ENCODE data around the gene TMPRSS9.

The TMPRSS9 gene

DNA sequence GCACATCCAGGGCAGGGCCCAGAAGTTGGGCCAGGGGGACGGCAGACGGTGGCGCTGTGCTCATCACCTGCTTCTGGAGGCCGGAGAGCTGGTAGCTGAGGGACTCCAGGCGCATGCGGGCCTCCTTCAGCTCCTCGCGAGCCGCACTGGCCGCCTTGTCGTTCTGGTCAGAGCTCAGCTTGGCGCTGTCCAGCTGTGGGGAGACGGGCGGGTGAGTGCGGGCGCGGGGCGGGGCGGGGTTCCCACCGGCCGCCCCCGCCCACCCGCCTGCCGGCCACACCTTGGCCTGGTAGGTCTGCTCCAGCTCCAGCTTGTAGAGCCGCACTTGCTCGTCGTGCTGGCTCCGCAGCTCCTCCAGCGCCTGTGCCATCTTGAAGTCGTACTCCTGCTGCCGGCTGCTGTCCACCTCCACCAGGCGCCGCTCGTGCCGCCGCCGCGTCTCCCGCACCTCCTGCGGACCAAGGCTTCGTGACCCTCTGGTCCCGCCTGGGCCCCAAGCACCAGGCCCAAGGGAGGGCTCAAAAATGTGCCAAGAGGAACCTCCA, 74.7 kb downstream of the TMPRSS9 start:
- DNase-seq (ENCODE audit: low read depth, low spot score), result no peak

- DNase-seq (ENCODE audit: low read depth, low spot score), result no peak
These were observed 76.3 kb downstream of the TMPRSS9 start for GRCh38 chr19:2436384-2436783.

- DNase-seq (ENCODE audit: low read depth, low spot score), result no peak
These were observed 76.9 kb downstream of the TMPRSS9 start for GRCh38 chr19:2436926-2437325.

DNA sequence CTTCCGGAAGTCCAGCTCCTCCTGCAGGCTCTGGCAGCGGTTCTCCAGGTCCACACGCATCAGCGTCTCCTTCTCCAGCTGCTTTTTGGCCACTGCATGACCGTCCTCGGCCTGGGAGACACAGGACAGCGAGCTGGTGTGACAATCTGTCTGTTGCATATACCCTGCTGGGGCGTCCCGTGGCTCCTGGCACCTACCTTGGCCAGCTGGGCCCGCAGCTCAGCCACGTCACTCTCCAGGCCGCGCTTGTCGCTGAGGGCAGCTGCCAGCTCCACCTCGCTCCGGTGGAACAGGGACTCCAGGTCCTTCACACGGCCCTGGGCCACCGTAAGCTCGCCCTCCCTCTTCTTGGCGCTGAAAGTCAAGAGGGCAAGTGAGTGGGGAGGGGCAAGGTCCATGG, 78.1 kb downstream of the TMPRSS9 start:
- no peak for DNase-seq (ENCODE audit: low read depth, low spot score)

DNA sequence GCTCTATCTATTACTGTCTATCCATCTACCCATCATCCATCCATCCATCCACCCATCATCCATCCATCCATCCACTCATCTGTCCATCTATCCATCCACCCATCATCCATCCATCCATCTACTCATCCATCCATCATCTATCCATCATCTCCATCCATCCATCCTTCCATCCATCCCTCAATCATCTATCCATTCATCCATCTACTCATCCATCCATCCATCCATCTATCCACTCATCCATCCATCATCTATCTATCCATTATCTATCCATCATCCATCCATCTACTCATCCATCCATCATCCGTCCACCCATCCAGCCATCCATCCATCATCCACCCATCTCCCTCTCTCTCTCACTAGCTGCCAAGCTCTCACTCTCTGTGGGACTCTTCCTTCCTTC, 80.5 kb downstream of the TMPRSS9 start:
- DNase-seq (ENCODE audit: low read depth, low spot score), result no peak

GRCh38 chr19:2441096-2441752, 81.2 kb downstream of the TMPRSS9 start:
- no peak for DNase-seq (ENCODE audit: low read depth, low spot score)

GRCh38 chr19:2443116-2443784, 83.2 kb downstream of the TMPRSS9 start:
- no peak for DNase-seq (ENCODE audit: low read depth, low spot score)

DNA sequence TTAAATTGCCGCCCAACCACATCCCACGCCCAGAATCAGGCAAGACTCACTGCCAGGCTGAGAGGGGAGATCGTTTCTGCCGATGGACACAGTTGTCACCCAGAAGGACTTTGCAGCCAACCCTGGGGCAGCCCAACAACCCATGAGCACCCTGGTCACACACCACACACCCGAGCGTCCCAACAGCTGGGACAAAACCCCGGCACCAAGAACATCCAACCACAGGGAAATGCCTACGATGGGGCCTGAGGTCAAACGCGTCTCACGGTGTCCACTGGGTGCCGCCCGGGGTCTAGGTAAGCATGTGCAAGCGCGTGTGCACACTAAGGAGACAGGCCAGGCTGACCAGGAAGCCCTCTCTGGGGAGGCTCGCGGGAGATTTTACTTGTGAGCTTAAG, 83.7 kb downstream of the TMPRSS9 start:
- no peak for DNase-seq (ENCODE audit: low read depth, low spot score)

DNA sequence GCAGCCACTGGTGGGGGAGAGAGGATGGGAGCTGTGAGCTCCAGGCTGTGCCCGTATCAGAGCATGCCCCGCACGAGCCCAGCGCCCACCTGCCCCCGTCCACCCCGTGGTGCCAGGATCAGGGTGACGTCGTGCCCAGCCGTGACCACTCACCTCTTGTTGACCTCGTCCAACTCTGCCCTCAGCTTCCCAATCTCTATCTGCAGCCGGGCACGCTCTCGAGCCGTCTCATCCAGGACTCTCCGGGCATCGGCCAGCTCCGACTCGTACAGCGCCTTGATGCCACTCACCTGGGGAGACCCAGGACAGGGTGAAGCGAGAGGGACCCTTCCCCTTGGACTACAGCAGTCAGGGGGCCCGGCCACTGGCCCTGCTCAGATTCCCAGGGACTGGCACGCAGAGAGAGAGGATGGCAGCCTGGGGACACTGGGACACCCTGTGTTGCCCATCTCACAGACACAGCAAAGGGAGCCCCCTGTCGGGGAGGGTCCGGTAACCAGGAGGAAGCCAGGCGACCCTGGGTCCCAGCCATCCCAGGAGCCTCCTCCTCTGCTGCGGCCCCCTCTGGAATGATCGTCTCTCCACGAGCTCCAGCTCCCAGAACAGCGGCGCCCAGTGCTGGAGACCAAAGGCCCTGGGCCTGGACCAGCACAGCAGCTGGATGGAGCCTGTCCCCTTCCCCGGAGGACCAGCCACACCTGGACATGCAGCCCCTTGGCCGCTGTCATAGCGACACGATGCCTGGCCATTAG, 84.4 kb downstream of the TMPRSS9 start:
- DNase-seq (ENCODE audit: low read depth, low spot score), result no peak

DNA sequence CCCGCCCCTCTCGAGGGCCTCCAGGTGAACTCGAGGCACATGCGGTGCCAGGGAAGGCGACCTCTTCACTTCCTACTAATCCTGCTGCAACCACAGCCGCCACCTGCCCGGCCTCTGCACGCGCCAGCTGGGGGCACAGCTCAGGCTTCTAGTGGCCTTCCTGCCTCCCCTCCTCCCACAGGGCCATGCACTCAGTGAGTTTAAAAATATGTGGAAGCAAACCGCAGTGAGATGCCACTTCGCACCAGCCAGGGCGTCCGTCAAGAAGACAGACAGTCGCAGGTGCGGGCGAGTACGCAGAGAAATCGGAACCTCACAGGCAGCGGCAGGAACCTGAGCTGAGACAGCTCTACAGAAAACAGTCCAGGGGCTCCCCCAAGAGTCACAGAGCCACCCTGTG, 86.3 kb downstream of the TMPRSS9 start:
- no peak for DNase-seq (ENCODE audit: low read depth, low spot score)

GRCh38 chr19:2449019-2449418, 89.0 kb downstream of the TMPRSS9 start:
- DNase-seq (ENCODE audit: low read depth, low spot score), result no peak

GRCh38 chr19:2451138-2451537, 91.1 kb downstream of the TMPRSS9 start:
- DNase-seq (ENCODE audit: low read depth, low spot score), result no peak

DNA sequence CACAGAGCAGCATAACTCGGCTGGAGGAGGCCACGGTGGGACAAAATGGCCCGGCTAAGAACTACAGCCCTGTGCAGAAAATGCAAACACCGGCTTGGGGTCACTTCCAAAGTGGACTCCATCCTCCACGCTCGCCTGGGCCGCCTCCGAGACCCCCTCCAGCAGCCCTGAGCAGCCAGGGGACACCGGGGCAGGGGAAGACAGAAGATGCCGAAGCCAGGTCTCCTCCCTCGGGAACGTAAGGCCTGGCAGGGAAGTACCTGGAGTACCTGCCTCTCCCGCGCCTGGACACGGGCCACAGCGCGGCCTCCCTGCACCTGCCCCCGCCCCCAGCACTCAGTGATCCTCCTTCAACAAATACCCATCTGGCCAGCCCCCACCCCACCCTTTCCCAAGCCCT, 91.7 kb downstream of the TMPRSS9 start:
- no peak for DNase-seq (ENCODE audit: low read depth, low spot score)

DNA sequence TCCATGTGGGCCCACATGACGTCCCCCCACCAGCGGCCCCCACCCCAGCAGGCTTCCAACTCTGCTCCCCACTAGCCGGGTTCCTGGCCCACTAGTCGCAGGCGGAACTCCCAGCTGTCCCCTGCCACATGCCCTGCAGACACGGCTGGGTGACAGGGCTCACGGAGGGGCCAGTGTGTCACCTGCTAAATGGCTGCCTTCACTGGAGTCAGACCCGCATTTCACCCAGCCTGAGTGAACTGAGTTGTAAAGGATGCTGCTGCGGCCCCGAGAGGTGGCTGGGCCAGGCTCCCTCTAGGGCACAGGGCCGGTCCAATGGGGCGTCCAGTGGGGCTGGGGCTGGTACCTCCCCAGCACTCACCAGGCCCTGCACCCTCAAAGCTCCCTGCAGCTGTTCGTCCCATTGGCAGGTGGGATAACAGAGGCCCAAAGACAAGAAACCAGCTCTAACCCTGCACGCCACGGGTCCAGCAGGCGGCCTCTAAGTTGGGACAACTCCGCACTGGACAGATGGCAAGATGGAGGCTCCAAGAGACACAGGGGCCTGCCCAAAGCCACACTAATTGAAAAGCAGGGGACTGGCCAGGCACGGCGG, 93.5 kb downstream of the TMPRSS9 start:
- DNase-seq (ENCODE audit: low read depth, low spot score), result no peak

DNA sequence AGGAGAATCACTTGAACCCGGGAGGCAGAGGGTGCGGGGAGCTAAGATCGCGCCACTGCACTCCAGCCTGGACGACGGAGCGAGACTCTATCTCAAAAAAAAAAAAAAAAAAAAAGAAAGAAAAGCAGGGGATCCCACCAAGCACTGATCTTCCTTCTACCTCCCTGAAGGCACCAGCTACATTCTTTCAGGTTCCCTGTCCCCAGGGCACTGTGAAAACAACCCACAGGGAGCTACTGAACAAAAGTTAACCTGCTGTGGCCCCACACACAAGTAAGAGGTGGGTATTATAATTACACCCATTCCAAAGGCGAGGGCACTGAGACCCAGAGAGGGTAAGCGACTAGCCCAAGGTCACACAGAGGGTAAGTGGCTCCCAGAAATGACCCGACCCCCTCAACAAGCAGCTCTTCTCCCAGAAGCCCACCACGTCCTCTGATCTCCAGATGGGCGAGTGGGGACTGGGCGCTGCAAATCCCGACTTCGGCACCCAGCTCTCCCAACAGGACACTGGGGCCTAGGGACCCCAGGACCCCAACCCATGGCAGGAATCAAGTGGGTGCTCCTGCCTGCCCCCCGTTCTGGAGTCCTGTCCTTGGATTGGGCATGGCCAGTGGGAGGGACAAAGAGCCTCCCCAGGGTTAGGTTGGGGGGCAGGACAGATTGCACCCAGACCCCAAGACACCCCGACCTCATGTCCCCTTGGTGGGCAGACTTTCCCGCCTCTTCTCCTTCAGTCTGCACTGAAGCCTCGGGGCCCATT, 94.3 kb downstream of the TMPRSS9 start:
- DNase-seq (ENCODE audit: low read depth, low spot score), result no peak

- no peak for DNase-seq (ENCODE audit: low read depth, low spot score)
These were observed 95.1 kb downstream of the TMPRSS9 start for GRCh38 chr19:2454962-2455850.

GRCh38 chr19:2455851-2456570, 95.9 kb downstream of the TMPRSS9 start:
- DNase-seq (ENCODE audit: low read depth, low spot score), result no peak

- DNase-seq (ENCODE audit: low read depth, low spot score), result no peak
These were observed 97.5 kb downstream of the TMPRSS9 start for GRCh38 chr19:2457394-2458037.

DNA sequence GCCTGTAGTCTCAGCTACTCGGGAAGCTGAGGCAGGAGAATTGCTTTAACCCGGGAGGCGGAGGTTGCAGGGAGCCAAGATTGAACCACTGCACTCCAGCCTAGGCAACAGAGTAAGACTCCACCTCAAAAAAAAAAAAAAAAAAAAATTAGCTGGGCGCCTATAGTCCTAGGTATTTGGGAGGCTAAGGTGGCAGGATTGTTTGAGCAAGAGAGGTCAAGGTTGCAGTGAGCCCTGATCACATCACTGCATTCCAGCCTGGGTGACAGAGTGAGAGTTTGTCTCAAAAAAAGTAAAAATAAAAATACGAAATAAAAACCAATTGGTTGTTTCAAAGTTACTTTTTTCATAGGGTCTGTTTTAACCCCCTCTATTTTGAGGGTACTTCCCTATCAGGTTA, 98.0 kb downstream of the TMPRSS9 start:
- DNase-seq (ENCODE audit: low read depth, low spot score), result no peak

All from activated naive CD8-positive, alpha-beta T cell treated with anti-CD3 and anti-CD28 coated beads, Interleukin-2, amount 50 U/mL, for 16 hours (primary cell).